CD4-positive, CD25-positive, alpha-beta regulatory T cell (primary cell): ENCODE measurements around the gene PEG3. TPM values are rescaled to one million over a fixed set of nuclear protein-coding genes. Genes with fewer than 3 reads are reported as not detected.

Experiments used
- ATAC-seq, 2 donors: fragments of 150-1000 bp; cut with Tn5 transposase; one replicate each; pipeline ENCODE4 v1.10.0; 2021; ENCODE audit warnings: low read depth in 2 of 2, moderate number of reproducible peaks in 2 of 2, moderate library complexity in 1 of 2
- DNase-seq, 3 donors: peaks; one replicate each; pipeline versions ENCODE4 v3.0.0 to v3.0.0-alpha.2; 2012 to 2022; ENCODE audit warnings: mixed read lengths in 1 of 3
- H3K27ac ChIP-seq: one replicate; pipeline ENCODE4 v1.7.0; 2013; ENCODE audit warnings: mild to moderate bottlenecking, low read length; ENCODE audit not compliant: insufficient read depth, poor library complexity, severe bottlenecking
- H3K27me3 ChIP-seq: one replicate; pipeline ENCODE4 v1.7.0; 2013; ENCODE audit warnings: low read length; ENCODE audit not compliant: control insufficient read depth, insufficient read depth
- H3K36me3 ChIP-seq: one replicate; pipeline ENCODE4 v1.7.0; 2013; ENCODE audit warnings: mild to moderate bottlenecking, low read length, moderate library complexity; ENCODE audit not compliant: control insufficient read depth, insufficient read depth
- H3K4me1 ChIP-seq: 2 replicates; pipeline ENCODE4 v1.7.0; 2013; ENCODE audit warnings: mild to moderate bottlenecking, low read length; ENCODE audit not compliant: insufficient read depth, control insufficient read depth, poor library complexity, severe bottlenecking
- H3K4me3 ChIP-seq: one replicate; pipeline ENCODE4 v1.7.0; 2013; ENCODE audit warnings: low read depth, mild to moderate bottlenecking, low read length, moderate library complexity
- H3K9me3 ChIP-seq, 2 experiments: 1 replicate in 1 of 2; 2 replicates in 1 of 2; pipeline ENCODE4 v1.7.0; 2013; ENCODE audit warnings: low read length in 2 of 2, mild to moderate bottlenecking in 1 of 2, moderate library complexity in 1 of 2; ENCODE audit not compliant: control insufficient read depth in 2 of 2
- H3K27ac Mint-ChIP-seq, 3 donors: one replicate each; pipeline ENCODE4 v1.8.0; 2020 to 2022; ENCODE audit warnings: mild to moderate bottlenecking in 3 of 3, mixed read lengths in 3 of 3, moderate library complexity in 2 of 3
- H3K27me3 Mint-ChIP-seq: one replicate; pipeline ENCODE4 v1.8.0; 2022; ENCODE audit warnings: mild to moderate bottlenecking, mixed read lengths
- H3K36me3 Mint-ChIP-seq: one replicate; pipeline ENCODE4 v1.8.0; 2020; ENCODE audit warnings: mixed read lengths
- H3K4me1 Mint-ChIP-seq, 4 donors: one replicate each; pipeline ENCODE4 v1.8.0; 2020 to 2022; ENCODE audit warnings: mixed read lengths in 4 of 4, mild to moderate bottlenecking in 1 of 4
- H3K4me3 Mint-ChIP-seq, 4 donors: one replicate each; pipeline ENCODE4 v1.8.0; 2020 to 2022; ENCODE audit warnings: mild to moderate bottlenecking in 4 of 4, mixed read lengths in 4 of 4, moderate library complexity in 3 of 4
- H3K9me3 Mint-ChIP-seq, 7 donors: one replicate each; pipeline ENCODE4 v1.8.0; 2020 to 2022; ENCODE audit warnings: mixed read lengths in 7 of 7, mild to moderate bottlenecking in 3 of 7, moderate library complexity in 2 of 7
- polyA plus RNA-seq, 4 donors: library from polyadenylated mRNA; unstranded; fragments of 300-500 nt; fragmentation: Illumina TruSeq; gene quantifications; one replicate each; pipeline ENCODE4 v1.2.3, GENCODE V29; 2021
- total RNA-seq: library from RNA; stranded (reverse); gene quantifications from one replicate; pipeline ENCODE4 v1.2.3, GENCODE V29; 2022

The PEG3 gene
- 0.17 TPM for total RNA-seq
- polyA plus RNA-seq: under 1 TPM in 1 of 4 donors, not detected in 3; 0.34 TPM

DNA sequence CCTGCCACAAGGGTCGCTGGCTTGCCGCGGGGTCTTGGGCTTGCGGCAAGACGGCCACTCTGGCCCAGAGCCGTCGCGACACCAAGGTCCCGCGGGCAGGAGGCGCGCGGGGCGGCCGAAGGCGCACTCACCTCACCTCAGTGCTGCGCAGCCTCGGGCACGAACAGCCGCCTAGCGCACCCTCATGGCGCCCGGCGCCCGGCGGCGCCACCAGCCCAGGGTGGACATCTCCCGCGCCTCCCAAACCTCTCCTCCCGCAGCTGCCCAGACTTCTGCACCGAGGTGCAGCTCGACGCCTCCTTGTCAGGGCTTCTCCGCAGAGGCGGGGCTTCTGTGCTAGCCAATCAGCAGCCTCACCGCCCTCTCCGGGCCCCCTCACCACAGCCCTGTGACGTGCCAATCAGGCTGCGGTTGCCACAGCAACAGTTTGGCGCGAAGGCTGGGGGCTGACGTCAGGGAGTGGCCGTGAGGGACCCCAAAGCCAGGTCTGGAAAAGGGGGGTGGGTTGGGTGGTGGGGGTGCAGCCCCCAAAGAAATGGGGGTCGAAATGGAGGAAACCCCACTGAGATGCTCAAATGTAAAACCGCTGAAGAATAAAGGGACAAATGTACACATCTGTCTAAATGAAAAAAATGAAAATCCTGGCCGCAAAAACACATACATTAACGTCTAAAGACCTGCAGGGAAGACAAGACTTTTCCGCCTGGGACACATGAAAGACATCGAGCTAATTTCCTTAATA is at the start of gene PEG3, which contains the start of gene ZIM2:
TSS of gene PEG3 (minus strand) at position 276 of the 742 bp plus-strand sequence. CDS start 16,071 bp downstream, outside the sequence.
TSS of gene ZIM2 (minus strand) at position 276 of the 742 bp plus-strand sequence. CDS start 16,449 bp downstream, outside the sequence.
- Mint-ChIP-seq H3K27ac (no peak within 1 kb of the TSS), H3K9me3 (peaks cover 0 to 41% (median 15%) of the 10 kb centered on the region in 7 donors), H3K36me3 (peaks cover 3% of the 10 kb centered on the region), H3K27me3 (no peaks in the 10 kb centered on the region), H3K4me1 (no peaks in the 10 kb centered on the region), H3K4me3 (peak within 1 kb of the TSS in 2 of 4 donors; percentile 52 to 65)
- H3K9me3 ChIP-seq: peaks cover 8 to 50% of the 10 kb centered on the region in 2 experiments
- no peak within 1 kb of the TSS for H3K27ac ChIP-seq
- H3K36me3 ChIP-seq: no peaks in the 10 kb centered on the region
- no peak within 1 kb of the TSS for H3K4me3 ChIP-seq
- H3K27me3 ChIP-seq: no peaks in the 10 kb centered on the region
- no peaks in the 10 kb centered on the region for H3K4me1 ChIP-seq
- ATAC-seq (no peak), DNase-seq (no peak)

DNA sequence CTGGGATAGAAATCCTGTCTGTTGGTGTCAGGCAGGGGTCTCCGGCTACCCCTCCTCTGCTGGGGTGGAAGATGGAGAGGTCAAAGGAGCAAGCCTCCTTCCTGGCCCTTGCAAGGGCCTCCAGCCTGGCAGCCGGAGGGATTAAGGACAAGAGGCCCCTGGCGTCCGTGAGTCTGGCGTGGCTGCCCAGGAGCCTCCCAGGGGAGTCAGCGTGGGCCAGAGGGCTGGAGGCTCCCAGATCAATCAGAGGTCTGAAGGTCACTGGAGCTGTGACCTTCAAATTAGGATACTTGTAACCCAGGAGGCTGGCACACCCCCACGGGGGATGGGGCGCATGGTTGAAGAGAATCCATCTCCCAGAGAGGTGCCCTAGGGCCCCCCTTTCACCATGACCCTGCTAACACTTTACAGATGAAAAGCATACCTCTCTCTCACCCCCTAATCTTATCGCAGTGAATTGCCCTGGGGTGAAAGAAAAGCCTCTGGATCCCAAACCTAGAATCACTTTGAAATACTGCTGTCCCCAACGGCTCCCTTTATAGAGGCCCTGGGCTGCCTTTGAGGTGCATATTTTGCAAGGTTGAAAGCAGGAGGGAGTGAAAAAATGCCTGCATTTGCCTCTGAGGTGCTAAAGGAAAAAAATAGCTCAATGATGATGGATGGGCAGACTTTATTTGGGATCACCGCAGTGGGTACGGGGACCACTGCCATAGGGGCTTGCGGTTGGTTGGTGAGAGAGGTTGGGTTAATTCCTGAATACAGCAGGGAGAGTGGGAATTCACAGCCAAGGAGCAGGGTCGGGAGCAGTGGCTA is 44.9 kb upstream of the PEG3 start:
- DNase-seq (no peak), ATAC-seq (no peak)
- H3K4me3 ChIP-seq: no peak overlapping the region
- no peak overlapping the region for H3K27ac ChIP-seq
- Mint-ChIP-seq H3K36me3 (peaks cover 2% of the 10 kb centered on the region), H3K27me3 (no peaks in the 10 kb centered on the region), H3K27ac (no peak overlapping the region), H3K9me3 (peaks cover 0 to 63% (median 21%) of the 10 kb centered on the region in 7 donors), H3K4me1 (no peaks in the 10 kb centered on the region), H3K4me3 (no peak overlapping the region)
- H3K36me3 ChIP-seq: no peaks in the 10 kb centered on the region
- no peaks in the 10 kb centered on the region for H3K4me1 ChIP-seq
- H3K9me3 ChIP-seq: peaks cover 13 to 30% of the 10 kb centered on the region in 2 experiments
- no peaks in the 10 kb centered on the region for H3K27me3 ChIP-seq

DNA sequence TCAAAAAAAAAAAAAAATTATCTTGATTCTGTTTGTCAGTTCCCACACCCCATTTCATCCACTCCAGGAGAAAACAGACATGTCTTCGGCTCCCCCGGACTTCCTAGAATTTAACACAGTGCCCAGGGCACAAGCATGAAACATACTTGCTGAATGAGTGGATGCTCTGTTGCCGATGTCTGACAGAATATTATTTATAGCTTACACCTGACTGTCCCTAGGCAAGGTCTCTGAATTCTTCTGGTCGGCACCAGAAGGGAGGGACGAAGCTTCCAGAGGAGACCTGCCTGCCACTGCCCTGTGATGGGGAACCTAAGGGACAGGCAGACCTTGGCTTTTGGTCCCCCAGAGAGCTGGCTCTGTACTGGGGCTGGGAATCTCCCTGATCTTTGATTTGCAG is 43.9 kb upstream of the PEG3 start:
- ATAC-seq (no peak), DNase-seq (no peak)
- Histone ChIP-seq H3K4me3 (no peak overlapping the region), H3K27me3 (no peaks in the 10 kb centered on the region), H3K9me3 (peaks cover 13 to 31% of the 10 kb centered on the region in 2 experiments), H3K36me3 (no peaks in the 10 kb centered on the region), H3K27ac (no peak overlapping the region), H3K4me1 (no peaks in the 10 kb centered on the region)
- no peak overlapping the region for H3K4me3 Mint-ChIP-seq
- H3K27me3 Mint-ChIP-seq: no peaks in the 10 kb centered on the region
- no peak overlapping the region for H3K27ac Mint-ChIP-seq
- no peaks in the 10 kb centered on the region for H3K36me3 Mint-ChIP-seq
- no peaks in the 10 kb centered on the region for H3K4me1 Mint-ChIP-seq
- peaks cover 0 to 61% (median 24%) of the 10 kb centered on the region in 7 donors for H3K9me3 Mint-ChIP-seq

DNA sequence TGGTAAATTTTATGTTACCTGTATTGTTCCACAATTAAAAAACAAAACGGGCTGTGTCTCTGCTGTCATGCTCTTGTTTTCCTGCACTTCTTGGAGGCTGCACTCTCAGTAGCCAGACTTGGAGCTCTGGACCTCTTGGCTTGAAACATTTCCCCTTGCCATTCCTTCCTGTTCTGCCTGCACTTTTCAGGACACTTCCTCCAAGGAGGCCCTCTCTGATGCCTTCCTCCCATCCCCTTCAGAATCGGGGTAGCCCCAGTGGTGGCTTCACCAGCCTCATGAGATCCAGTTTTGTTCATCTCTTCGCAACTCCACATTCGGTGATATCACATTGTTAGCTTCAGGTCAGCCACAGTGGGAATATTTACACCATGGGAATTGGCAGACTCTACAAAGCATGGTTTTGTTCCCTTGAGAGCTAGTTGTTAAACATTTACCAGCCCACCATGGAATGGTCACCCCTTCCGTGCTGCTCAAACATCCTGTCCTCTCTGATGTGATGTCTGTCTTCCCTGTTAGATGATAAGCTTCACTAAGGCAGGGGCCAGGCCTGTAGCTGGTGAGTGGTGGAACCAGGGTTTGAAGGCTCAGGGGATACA is 40.2 kb upstream of the PEG3 start:
- Mint-ChIP-seq H3K27me3 (no peaks in the 10 kb centered on the region), H3K27ac (no peak overlapping the region), H3K4me1 (no peaks in the 10 kb centered on the region), H3K9me3 (peaks cover 0 to 42% (median 19%) of the 10 kb centered on the region in 7 donors), H3K36me3 (no peaks in the 10 kb centered on the region), H3K4me3 (no peak overlapping the region)
- Histone ChIP-seq H3K27me3 (no peaks in the 10 kb centered on the region), H3K36me3 (no peaks in the 10 kb centered on the region), H3K4me1 (no peaks in the 10 kb centered on the region), H3K27ac (no peak overlapping the region), H3K9me3 (peaks cover 11 to 37% of the 10 kb centered on the region in 2 experiments), H3K4me3 (no peak overlapping the region)
- no peak for DNase-seq
- no peak for ATAC-seq

DNA sequence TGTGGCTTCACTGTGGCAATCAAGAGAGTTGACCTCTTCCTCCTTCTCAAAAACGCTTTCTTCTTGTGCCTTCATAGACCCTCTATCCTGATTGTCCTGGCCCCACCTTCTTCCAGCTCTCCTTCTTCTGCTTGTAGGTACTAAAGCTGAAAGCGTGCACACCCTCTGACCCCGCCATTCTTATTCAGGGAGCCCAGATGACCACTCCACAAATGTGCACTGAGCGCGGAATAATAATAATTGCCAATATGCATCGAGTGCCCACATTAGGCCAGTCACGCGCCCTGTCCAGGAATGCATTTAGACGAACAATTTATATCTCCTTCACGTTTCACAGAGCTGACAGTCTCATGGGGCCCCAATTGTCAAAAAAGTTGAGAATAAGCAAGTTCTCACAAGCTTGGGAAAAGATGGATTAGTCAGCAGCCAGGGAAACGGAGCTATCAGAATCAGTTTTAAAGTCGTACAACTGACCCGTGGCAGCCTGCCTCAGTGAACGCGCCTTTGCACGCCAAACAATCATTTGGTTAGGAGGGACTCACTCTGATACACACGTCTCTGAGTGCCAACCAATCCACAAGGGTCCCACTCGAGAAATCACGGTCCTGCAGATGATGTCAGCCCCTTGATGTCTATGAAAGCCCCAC is 36.7 kb upstream of the PEG3 start:
- Histone ChIP-seq H3K9me3 (peaks cover 14 to 48% of the 10 kb centered on the region in 2 experiments), H3K27ac (no peak overlapping the region), H3K27me3 (no peaks in the 10 kb centered on the region), H3K36me3 (no peaks in the 10 kb centered on the region), H3K4me3 (no peak overlapping the region), H3K4me1 (no peaks in the 10 kb centered on the region)
- Mint-ChIP-seq H3K36me3 (no peaks in the 10 kb centered on the region), H3K27ac (peak overlapping the region in 1 of 3 donors; percentile 7), H3K9me3 (peaks cover 5 to 50% (median 19%) of the 10 kb centered on the region in 7 donors), H3K4me1 (no peaks in the 10 kb centered on the region), H3K27me3 (no peaks in the 10 kb centered on the region), H3K4me3 (no peak overlapping the region)
- DNase-seq (no peak), ATAC-seq (no peak)

DNA sequence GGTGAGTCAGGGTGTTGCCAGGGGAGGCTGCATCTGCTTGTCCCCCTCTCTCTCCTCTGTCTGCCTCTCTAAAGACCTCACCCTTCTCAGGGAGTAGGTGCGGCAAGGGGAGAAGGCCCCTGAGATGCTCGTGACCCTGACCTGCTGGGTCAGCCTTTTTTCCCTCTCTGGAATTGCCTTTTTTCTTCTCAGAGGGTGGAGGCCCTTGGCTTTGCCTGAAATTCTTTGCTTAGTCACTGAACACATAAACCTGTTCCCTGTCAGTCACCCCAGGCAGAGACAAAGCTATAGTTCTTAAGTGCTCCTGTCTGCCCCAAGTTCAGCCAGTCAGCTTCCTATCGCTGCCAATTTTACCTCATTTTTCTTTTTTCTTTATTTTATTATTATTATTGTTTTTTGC is 35.2 kb upstream of the PEG3 start:
- Histone ChIP-seq H3K4me3 (no peak overlapping the region), H3K27ac (no peak overlapping the region), H3K36me3 (no peaks in the 10 kb centered on the region), H3K9me3 (peaks cover 13 to 46% of the 10 kb centered on the region in 2 experiments), H3K27me3 (no peaks in the 10 kb centered on the region), H3K4me1 (no peaks in the 10 kb centered on the region)
- Mint-ChIP-seq H3K27me3 (no peaks in the 10 kb centered on the region), H3K27ac (no peak overlapping the region), H3K4me1 (no peaks in the 10 kb centered on the region), H3K4me3 (no peak overlapping the region), H3K9me3 (peaks cover 5 to 55% (median 23%) of the 10 kb centered on the region in 7 donors), H3K36me3 (no peaks in the 10 kb centered on the region)
- DNase-seq: no peak
- no peak for ATAC-seq

DNA sequence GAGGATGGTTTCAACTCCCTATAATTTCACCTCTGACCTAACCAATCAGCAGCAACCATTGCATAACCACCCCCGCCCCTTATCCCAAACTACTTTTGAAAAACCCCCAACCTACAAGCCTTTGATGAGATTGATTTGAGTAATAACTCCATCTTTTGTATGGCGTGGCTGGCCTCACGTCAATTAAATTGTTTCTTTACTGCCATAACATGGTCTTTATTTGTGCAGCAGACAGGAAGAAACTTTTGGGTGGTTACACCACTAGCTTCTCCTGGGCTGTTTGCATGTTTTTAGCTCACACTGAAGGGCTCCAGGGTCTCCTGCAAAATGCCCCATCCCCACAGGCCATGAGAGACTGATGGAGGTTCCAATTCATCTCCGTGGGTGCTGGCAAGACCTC is 34.0 kb upstream of the PEG3 start:
- Mint-ChIP-seq H3K36me3 (no peaks in the 10 kb centered on the region), H3K4me1 (no peaks in the 10 kb centered on the region), H3K27me3 (no peaks in the 10 kb centered on the region), H3K9me3 (peaks cover 5 to 56% (median 28%) of the 10 kb centered on the region in 7 donors), H3K4me3 (no peak overlapping the region), H3K27ac (no peak overlapping the region)
- DNase-seq (no peak), ATAC-seq (no peak)
- no peak overlapping the region for H3K27ac ChIP-seq
- no peak overlapping the region for H3K4me3 ChIP-seq
- no peaks in the 10 kb centered on the region for H3K36me3 ChIP-seq
- H3K4me1 ChIP-seq: no peaks in the 10 kb centered on the region
- H3K9me3 ChIP-seq: peaks cover 16 to 51% of the 10 kb centered on the region in 2 experiments
- H3K27me3 ChIP-seq: no peaks in the 10 kb centered on the region
